GM12872 (cell line): ENCODE data around the gene CLSTN2.

Source experiments
- CTCF ChIP-seq: IDR thresholded peaks from 3 replicates; pipeline ENCODE4 v1.5.1; 2011; ENCODE audit warnings: low read depth, mild to moderate bottlenecking, low read length, moderate library complexity; ENCODE audit not compliant: insufficient read depth

The CLSTN2 gene

DNA sequence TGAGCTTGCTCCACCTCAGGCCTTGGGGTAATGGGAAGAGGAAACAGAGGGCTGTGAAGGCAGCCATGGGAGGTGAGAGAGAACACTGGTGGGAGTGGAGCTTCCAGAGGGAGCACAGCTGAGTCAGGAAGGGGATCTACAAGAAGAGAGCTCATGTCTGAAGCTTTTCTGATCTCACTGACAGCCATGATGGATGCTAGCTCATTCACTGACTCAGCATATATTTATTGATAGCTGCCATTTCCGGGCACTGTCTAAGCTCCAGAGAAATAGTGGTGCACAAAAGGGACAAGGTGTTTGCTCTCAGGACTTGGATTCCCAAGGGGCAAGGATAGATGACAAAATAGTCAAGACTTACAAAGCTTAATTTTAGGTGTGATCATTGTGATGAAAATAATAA, 218.8 kb downstream of the CLSTN2 start:
- TF ChIP-seq CTCF: no peak

DNA sequence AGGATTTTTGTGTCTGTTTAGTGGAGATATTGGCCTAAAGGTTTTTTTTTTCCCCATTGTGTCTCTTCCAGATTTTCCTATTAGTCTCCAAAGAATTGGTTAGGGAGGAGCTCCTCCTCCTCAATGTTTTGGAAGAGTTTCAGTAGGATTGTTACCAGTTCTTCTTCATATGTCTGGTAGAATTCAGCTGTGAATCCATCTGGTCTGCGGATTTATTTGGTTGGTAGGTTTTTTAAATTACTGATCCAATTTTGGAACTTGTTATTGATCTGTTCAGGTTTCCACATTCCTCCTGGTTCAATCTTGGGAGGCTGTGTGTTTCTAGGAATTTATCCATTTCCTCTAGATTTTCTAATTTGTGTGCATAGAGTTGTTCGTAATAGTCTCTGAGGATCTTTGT, 222.2 kb downstream of the CLSTN2 start:
- no peak for TF ChIP-seq CTCF

GRCh38 chr3:140159646-140160045, 224.7 kb downstream of the CLSTN2 start:
- no peak for TF ChIP-seq CTCF

DNA sequence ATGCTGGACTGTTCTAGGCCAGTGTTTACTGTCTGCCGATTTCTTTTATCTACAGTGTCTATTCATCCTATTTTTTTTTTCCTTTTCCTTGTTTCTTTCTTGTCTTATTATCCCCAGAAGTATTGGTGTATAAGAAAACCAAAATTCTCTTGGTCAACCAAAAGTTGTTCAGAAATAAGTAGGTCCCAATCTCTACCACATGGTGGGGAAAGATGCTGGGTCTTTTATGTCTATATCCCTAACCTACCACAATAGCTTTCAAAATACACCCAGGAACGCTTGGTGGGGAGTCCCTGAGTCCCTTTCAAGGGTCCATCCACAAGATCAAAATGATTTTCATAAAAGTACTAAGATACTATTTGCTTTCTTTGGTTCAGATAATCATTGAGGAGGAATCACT, 225.6 kb downstream of the CLSTN2 start:
- TF ChIP-seq CTCF: no peak

DNA sequence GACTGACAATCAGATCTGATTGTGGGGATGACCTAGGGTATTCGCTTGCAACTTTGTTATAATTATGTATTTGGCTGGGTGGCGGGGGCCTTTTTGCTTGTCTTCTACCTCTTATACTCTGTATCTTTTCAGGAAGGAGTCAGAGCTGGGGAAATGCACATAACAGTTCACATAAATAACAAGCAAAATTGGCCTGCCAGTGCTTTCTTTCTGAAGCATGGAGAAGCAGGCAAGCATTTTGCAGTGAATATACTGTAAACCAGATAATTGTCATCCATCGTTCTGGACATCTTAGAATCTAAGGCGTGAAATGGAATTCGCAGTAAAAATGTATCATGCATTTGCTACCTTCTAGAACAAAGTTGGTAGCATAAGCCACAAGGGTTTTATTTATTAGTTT, 227.6 kb downstream of the CLSTN2 start:
- TF ChIP-seq CTCF: no peak

DNA sequence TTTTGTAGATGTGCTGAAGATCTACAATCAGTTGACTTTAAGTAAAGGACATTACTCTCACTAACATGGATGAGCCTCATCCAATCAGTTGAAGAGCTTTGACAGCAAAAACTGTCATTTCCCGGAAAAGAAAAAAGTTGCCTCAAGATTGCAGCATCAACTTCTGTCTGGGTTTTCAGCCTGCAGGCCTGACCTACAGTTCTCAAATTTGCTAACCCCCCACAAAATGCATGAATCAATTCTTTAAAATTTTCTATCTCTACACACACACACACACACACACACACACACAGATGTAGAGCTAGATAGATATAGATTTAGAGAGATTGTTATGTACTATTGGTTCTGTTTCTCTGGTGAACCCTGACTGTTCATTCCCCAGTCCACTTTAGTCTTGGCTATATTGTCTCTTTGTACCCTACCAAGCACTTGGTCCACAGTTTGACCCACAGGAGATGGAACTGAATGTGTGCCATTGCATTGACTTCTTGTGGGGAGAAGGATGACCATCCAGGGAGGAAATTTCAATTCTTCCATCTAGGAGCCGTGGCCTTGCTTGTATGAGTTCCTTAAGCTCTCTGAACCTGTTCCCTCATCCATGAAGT, 228.3 kb downstream of the CLSTN2 start:
- no peak for TF ChIP-seq CTCF

GRCh38 chr3:140164156-140164555, 229.2 kb downstream of the CLSTN2 start:
- TF ChIP-seq CTCF: no peak
